H9 (cell line): ENCODE measurements around the gene STK32C. TPM values are rescaled to one million over a fixed set of nuclear protein-coding genes. Genes with fewer than 3 reads are reported as not detected.

Source experiments
- DNase-seq: peaks from one replicate; pipeline ENCODE4 v3.0.0-alpha.2; 2017
- H2AFZ ChIP-seq: one replicate; pipeline ENCODE4 v1.6.1; 2013; ENCODE audit warnings: mild to moderate bottlenecking, low read length, control low read depth, moderate library complexity
- H2AK5ac ChIP-seq: 2 replicates; pipeline ENCODE4 v1.6.1; 2013; ENCODE audit warnings: low read length, control low read depth, mixed read lengths; ENCODE audit not compliant: insufficient read length
- H2BK120ac ChIP-seq: one replicate; pipeline ENCODE4 v1.6.1; 2013; ENCODE audit warnings: low read depth, mild to moderate bottlenecking, low read length, control low read depth, inconsistent platforms; ENCODE audit not compliant: poor library complexity, severe bottlenecking
- H2BK12ac ChIP-seq: 2 replicates; pipeline ENCODE4 v1.6.1; 2013; ENCODE audit warnings: low read length, control low read depth, mixed read lengths, low read depth; ENCODE audit not compliant: insufficient read length
- H2BK15ac ChIP-seq: 2 replicates; pipeline ENCODE4 v1.6.1; 2013; ENCODE audit warnings: low read depth, low read length, control low read depth
- H2BK20ac ChIP-seq: one replicate; pipeline ENCODE4 v1.6.1; 2013; ENCODE audit warnings: low read depth, mild to moderate bottlenecking, low read length, control low read depth, inconsistent platforms; ENCODE audit not compliant: poor library complexity, severe bottlenecking
- H2BK5ac ChIP-seq: 2 replicates; pipeline ENCODE4 v1.6.1; 2013; ENCODE audit warnings: low read length, control low read depth, mixed read lengths; ENCODE audit not compliant: insufficient read length
- H3K14ac ChIP-seq: 2 replicates; pipeline ENCODE4 v1.6.1; 2013; ENCODE audit warnings: low read length, control low read depth; ENCODE audit not compliant: insufficient read depth
- H3K18ac ChIP-seq: 2 replicates; pipeline ENCODE4 v1.6.1; 2013; ENCODE audit warnings: low read depth, mild to moderate bottlenecking, mixed read lengths, low read length, control low read depth; ENCODE audit not compliant: insufficient read length
- H3K23ac ChIP-seq: 2 replicates; pipeline ENCODE4 v1.6.1; 2013; ENCODE audit warnings: low read length, control low read depth, mixed read lengths, low read depth; ENCODE audit not compliant: insufficient read length
- H3K23me2 ChIP-seq: 2 replicates; pipeline ENCODE4 v1.6.1; 2013; ENCODE audit warnings: low read depth, mild to moderate bottlenecking, mixed read lengths, low read length, control low read depth; ENCODE audit not compliant: insufficient read length, poor library complexity, severe bottlenecking
- H3K27ac ChIP-seq: 2 replicates; pipeline ENCODE4 v1.5.1; 2013; ENCODE audit warnings: low read length, control low read depth, mixed read lengths, low read depth; ENCODE audit not compliant: insufficient read length
- H3K27me3 ChIP-seq: 2 replicates; pipeline ENCODE4 v1.6.1; 2013; ENCODE audit warnings: low read length, control low read depth, inconsistent platforms; ENCODE audit not compliant: insufficient read depth
- H3K4ac ChIP-seq: 2 replicates; pipeline ENCODE4 v1.6.1; 2013; ENCODE audit warnings: low read depth, mild to moderate bottlenecking, control low read depth, inconsistent platforms, low read length, moderate library complexity
- H3K4me1 ChIP-seq: 2 replicates; pipeline ENCODE4 v1.6.1; 2013; ENCODE audit warnings: low read length, control low read depth, inconsistent platforms; ENCODE audit not compliant: insufficient read depth
- H3K4me2 ChIP-seq: 2 replicates; pipeline ENCODE4 v1.6.1; 2013; ENCODE audit warnings: low read length, control low read depth, mixed read lengths; ENCODE audit not compliant: insufficient read length, insufficient read depth
- H3K56ac ChIP-seq: 2 replicates; pipeline ENCODE4 v1.6.1; 2013; ENCODE audit warnings: low read depth, mild to moderate bottlenecking, mixed read lengths, low read length, control low read depth; ENCODE audit not compliant: insufficient read length
- H3K79me1 ChIP-seq: 2 replicates; pipeline ENCODE4 v1.6.1; 2013; ENCODE audit warnings: low read depth, mild to moderate bottlenecking, moderate library complexity, low read length, control low read depth, inconsistent platforms; ENCODE audit not compliant: insufficient read depth, poor library complexity, severe bottlenecking
- H3K79me2 ChIP-seq: 2 replicates; pipeline ENCODE4 v1.6.1; 2013; ENCODE audit warnings: low read length, control low read depth, inconsistent platforms; ENCODE audit not compliant: insufficient read depth
- H3K9ac ChIP-seq: 2 replicates; pipeline ENCODE4 v1.6.1; 2013; ENCODE audit warnings: low read length, control low read depth, mixed read lengths; ENCODE audit not compliant: insufficient read length; ENCODE audit errors: extremely low read depth
- H3K9me3 ChIP-seq: one replicate; pipeline ENCODE4 v1.6.1; 2013; ENCODE audit warnings: low read depth, low read length, inconsistent platforms; ENCODE audit not compliant: control insufficient read depth
- H3T11ph ChIP-seq: one replicate; pipeline ENCODE4 v1.6.1; 2013; ENCODE audit warnings: mild to moderate bottlenecking, low read length, control low read depth, inconsistent platforms
- H4K20me1 ChIP-seq: one replicate; pipeline ENCODE4 v1.6.1; 2013; ENCODE audit not compliant: control insufficient read depth, insufficient read length, insufficient read depth
- H4K5ac ChIP-seq: 2 replicates; pipeline ENCODE4 v1.6.1; 2013; ENCODE audit warnings: low read depth, mild to moderate bottlenecking, mixed read lengths, low read length, control low read depth; ENCODE audit not compliant: insufficient read length
- H4K8ac ChIP-seq: replicated peaks from 2 replicates; pipeline ENCODE4 v1.6.1; 2013; ENCODE audit warnings: low read length, control low read depth, mixed read lengths, low read depth; ENCODE audit not compliant: insufficient read length
- H4K91ac ChIP-seq: 2 replicates; pipeline ENCODE4 v1.6.1; 2013; ENCODE audit warnings: low read depth, mild to moderate bottlenecking, moderate library complexity, mixed read lengths, low read length, control low read depth; ENCODE audit not compliant: insufficient read length
- H3K27ac Mint-ChIP-seq, 3 experiments: 2 replicates in 2 of 3; 3 replicates in 1 of 3; pipeline ENCODE4 v1.8.0; 2020 to 2021; ENCODE audit warnings: mixed read lengths in 3 of 3, mild to moderate bottlenecking in 1 of 3, moderate library complexity in 1 of 3
- H3K27me3 Mint-ChIP-seq: 2 replicates; pipeline ENCODE4 v1.8.0; 2021; ENCODE audit warnings: low read depth, mild to moderate bottlenecking, moderate library complexity, mixed read lengths
- H3K36me3 Mint-ChIP-seq, 3 experiments: 2 replicates in 2 of 3; 3 replicates in 1 of 3; pipeline ENCODE4 v1.8.0; 2020 to 2021; ENCODE audit warnings: low read depth in 3 of 3, mixed read lengths in 3 of 3; ENCODE audit not compliant: insufficient read depth in 1 of 3
- H3K4me1 Mint-ChIP-seq, 2 experiments: 2 replicates each; pipeline ENCODE4 v1.8.0; 2020; ENCODE audit warnings: mixed read lengths in 2 of 2
- H3K4me3 Mint-ChIP-seq, 2 experiments: 2 replicates in 1 of 2; 3 replicates in 1 of 2; pipeline ENCODE4 v1.8.0; 2020 to 2021; ENCODE audit warnings: mild to moderate bottlenecking in 2 of 2, mixed read lengths in 2 of 2, moderate library complexity in 1 of 2
- H3K9me3 Mint-ChIP-seq, 2 experiments: 2 replicates in 1 of 2; 3 replicates in 1 of 2; pipeline ENCODE4 v1.8.0; 2020; ENCODE audit warnings: mild to moderate bottlenecking in 2 of 2, mixed read lengths in 2 of 2, moderate library complexity in 1 of 2
- WGBS: extraction: QIAGEN DNeasy Blood & Tissue Kit; methylation state at CpG from one replicate; pipeline ENCODE4 v1.1.7; 2013; ENCODE audit warnings: missing lambda C conversion rate, low lambda C conversion rate, mixed read lengths; ENCODE audit not compliant: insufficient read length; ENCODE audit errors: extremely low coverage; 5-methylcytosine and 5-hydroxymethylcytosine counted together
- total RNA-seq: library from RNA; stranded (reverse); gene quantifications from 2 replicates; pipeline ENCODE4 v1.2.1, GENCODE V29; 2021
- TF ChIP-seq, protein P1 (sequence below): fragments of 200-600 bp; sonication (generic); conservative IDR thresholded peaks from 3 replicates; pipeline ENCODE4 v1.8.0; 2021; ENCODE audit warnings: antibody characterized with exemption, mild to moderate bottlenecking

STK32C gene
- total RNA-seq, 1 experiment from 2014 or later, result 11.3 TPM

DNA sequence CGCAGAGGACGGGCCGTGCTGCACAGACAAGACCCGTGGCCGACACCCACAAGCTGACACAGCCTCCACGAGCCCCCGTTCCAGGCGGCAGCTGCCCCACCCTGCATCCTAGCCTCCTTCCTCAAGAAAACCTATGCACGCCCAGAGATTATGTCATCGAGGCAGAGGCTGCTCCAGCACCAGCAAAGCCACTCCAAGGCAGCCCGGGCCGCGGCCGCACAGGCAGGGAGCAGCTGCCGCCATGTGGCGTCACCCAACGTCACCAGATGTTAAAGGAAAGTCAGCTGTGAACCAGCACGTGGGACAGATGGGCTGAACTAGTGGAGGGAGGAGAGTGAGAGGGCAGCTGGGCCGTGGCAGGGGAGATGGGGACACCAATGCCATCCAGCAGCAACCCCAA lies 59.8 kb downstream of the STK32C start:
- Mint-ChIP-seq H3K4me1 (peaks cover 4 to 13% of the 10 kb centered on the region in 2 experiments), H3K4me3 (peak overlapping the region in 1 of 2 experiments; percentile 64; a peak in 1 of 5 replicates)
- H3K27me3 ChIP-seq, result no peaks in the 10 kb centered on the region

More for the DNA sequence above, 59.8 kb downstream of the STK32C start:
- WGBS, result no CpG with 5 or more reads among the region's 19 CpGs
- Mint-ChIP-seq H3K27ac (no peak overlapping the region; a peak in 1 of 7 replicates), H3K9me3 (no peaks in the 10 kb centered on the region), H3K27me3 (peaks cover 3% of the 10 kb centered on the region), H3K36me3 (no peaks in the 10 kb centered on the region)
- H3K4ac ChIP-seq, result no peak overlapping the region
- H3K9me3 ChIP-seq, result no peaks in the 10 kb centered on the region
- no peak overlapping the region for H2AK5ac ChIP-seq
- no peaks in the 10 kb centered on the region for H4K20me1 ChIP-seq
- H4K91ac ChIP-seq, result no peak overlapping the region
- no peak overlapping the region for H2BK5ac ChIP-seq
- H3T11ph ChIP-seq, result no peak overlapping the region
- H3K56ac ChIP-seq, result no peak overlapping the region
- no peak overlapping the region for H2BK20ac ChIP-seq
- no peak for DNase-seq
- H2BK15ac ChIP-seq, result no peak overlapping the region
- no peak overlapping the region for H4K5ac ChIP-seq
- H3K27ac ChIP-seq, result no peak overlapping the region
- no peaks in the 10 kb centered on the region for H3K79me1 ChIP-seq
- H3K23ac ChIP-seq, result no peak overlapping the region
- no peak overlapping the region for H3K4me2 ChIP-seq
- H3K4me1 ChIP-seq, result no peaks in the 10 kb centered on the region
- H3K23me2 ChIP-seq, result peaks cover 4% of the 10 kb centered on the region
- no peaks in the 10 kb centered on the region for H3K79me2 ChIP-seq
- no peak overlapping the region for H3K18ac ChIP-seq
- H2AFZ ChIP-seq, result no peak overlapping the region
- H4K8ac ChIP-seq, result no peak overlapping the region
- H3K9ac ChIP-seq, result no peak overlapping the region
- H3K14ac ChIP-seq, result no peak overlapping the region
- TF ChIP-seq, protein P1, sequence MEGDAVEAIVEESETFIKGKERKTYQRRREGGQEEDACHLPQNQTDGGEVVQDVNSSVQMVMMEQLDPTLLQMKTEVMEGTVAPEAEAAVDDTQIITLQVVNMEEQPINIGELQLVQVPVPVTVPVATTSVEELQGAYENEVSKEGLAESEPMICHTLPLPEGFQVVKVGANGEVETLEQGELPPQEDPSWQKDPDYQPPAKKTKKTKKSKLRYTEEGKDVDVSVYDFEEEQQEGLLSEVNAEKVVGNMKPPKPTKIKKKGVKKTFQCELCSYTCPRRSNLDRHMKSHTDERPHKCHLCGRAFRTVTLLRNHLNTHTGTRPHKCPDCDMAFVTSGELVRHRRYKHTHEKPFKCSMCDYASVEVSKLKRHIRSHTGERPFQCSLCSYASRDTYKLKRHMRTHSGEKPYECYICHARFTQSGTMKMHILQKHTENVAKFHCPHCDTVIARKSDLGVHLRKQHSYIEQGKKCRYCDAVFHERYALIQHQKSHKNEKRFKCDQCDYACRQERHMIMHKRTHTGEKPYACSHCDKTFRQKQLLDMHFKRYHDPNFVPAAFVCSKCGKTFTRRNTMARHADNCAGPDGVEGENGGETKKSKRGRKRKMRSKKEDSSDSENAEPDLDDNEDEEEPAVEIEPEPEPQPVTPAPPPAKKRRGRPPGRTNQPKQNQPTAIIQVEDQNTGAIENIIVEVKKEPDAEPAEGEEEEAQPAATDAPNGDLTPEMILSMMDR, result no peak
- H2BK12ac ChIP-seq, result no peak overlapping the region
- H2BK120ac ChIP-seq, result no peak overlapping the region
